ENCODE results near the gene FAM3B. TPM values are rescaled to one million over a fixed set of nuclear protein-coding genes. Genes with fewer than 3 reads are reported as not detected.

FAM3B gene
- total RNA-seq, 2 experiments from 2014 or later = not detected

- ChIA-PET POLR2A (no interaction called here), CTCF (no interaction called here)
These were observed 65.1 kb downstream of the FAM3B start for GRCh38 chr21:41381731-41382130.

GRCh38 chr21:41387042-41387819, 70.6 kb downstream of the FAM3B start:
- ChIA-PET CTCF (no interaction called here), POLR2A (no interaction called here)

GRCh38 chr21:41387824-41388223, 71.2 kb downstream of the FAM3B start:
- POLR2A ChIA-PET = no interaction called here
- CTCF ChIA-PET = no interaction called here

- ChIA-PET CTCF (no interaction called here), POLR2A (no interaction called here)
These were observed 71.7 kb downstream of the FAM3B start for GRCh38 chr21:41388259-41388658.

GRCh38 chr21:41390043-41390639, 73.5 kb downstream of the FAM3B start:
- CTCF ChIA-PET = no interaction called here
- POLR2A ChIA-PET = no interaction called here

GRCh38 chr21:41393876-41394465, 77.4 kb downstream of the FAM3B start:
- ChIA-PET POLR2A (no interaction called here), CTCF (no interaction called here)

- CTCF ChIA-PET = no interaction called here
- POLR2A ChIA-PET = no interaction called here
These were observed 80.0 kb downstream of the FAM3B start for GRCh38 chr21:41396558-41397075.

GRCh38 chr21:41397471-41397891, 80.9 kb downstream of the FAM3B start:
- ChIA-PET POLR2A (no interaction called here), CTCF (no interaction called here)

- POLR2A ChIA-PET = no interaction called here
- CTCF ChIA-PET = no interaction called here
These were observed 81.7 kb downstream of the FAM3B start for GRCh38 chr21:41398251-41398650.

- CTCF ChIA-PET = no interaction called here
- POLR2A ChIA-PET = no interaction called here
These were observed 82.2 kb downstream of the FAM3B start for GRCh38 chr21:41398831-41399230.

GRCh38 chr21:41399246-41399800, 82.7 kb downstream of the FAM3B start:
- POLR2A ChIA-PET = no interaction called here
- CTCF ChIA-PET = no interaction called here

- ChIA-PET CTCF (no interaction called here), POLR2A (no interaction called here)
These were observed 85.6 kb downstream of the FAM3B start for GRCh38 chr21:41402231-41402630.

- POLR2A ChIA-PET = no interaction called here
- CTCF ChIA-PET = no interaction called here
These were observed 86.2 kb downstream of the FAM3B start for GRCh38 chr21:41402796-41403195.

GRCh38 chr21:41403331-41403730, 86.7 kb downstream of the FAM3B start:
- CTCF ChIA-PET = no interaction called here
- POLR2A ChIA-PET = no interaction called here

GRCh38 chr21:41403966-41404365, 87.4 kb downstream of the FAM3B start:
- ChIA-PET CTCF (no interaction called here), POLR2A (no interaction called here)

- POLR2A ChIA-PET = interaction anchor here (0.5 kb wide), 1 partner anchor 97 kb away, joined by 6 read pairs; no protein-coding TSS in a partner anchor
- CTCF ChIA-PET = interaction anchor here (0.7 kb wide), 3 partner anchors 31 to 86 kb away, joined by 3 to 6 read pairs (median 4); no protein-coding TSS in a partner anchor
These were observed 88.7 kb downstream of the FAM3B start for GRCh38 chr21:41405321-41405720.

GRCh38 chr21:41406340-41406739, 89.7 kb downstream of the FAM3B start:
- ChIA-PET POLR2A (no interaction called here), CTCF (no interaction called here)
